Measurements from ENCODE around the gene DOCK2. TPM values are rescaled to one million over a fixed set of nuclear protein-coding genes. Genes with fewer than 3 reads are reported as not detected.
"Not testable (repeated sequence)": the region's sequence is repeated elsewhere in the genome, so short reads cannot be mapped to it uniquely, and the experiment has no call there.

Gene DOCK2
- total and polyA plus RNA-seq, 2 donors (not counting 1 experiment from before 2014, with no cell fraction given) = 112 to 330 TPM

DNA sequence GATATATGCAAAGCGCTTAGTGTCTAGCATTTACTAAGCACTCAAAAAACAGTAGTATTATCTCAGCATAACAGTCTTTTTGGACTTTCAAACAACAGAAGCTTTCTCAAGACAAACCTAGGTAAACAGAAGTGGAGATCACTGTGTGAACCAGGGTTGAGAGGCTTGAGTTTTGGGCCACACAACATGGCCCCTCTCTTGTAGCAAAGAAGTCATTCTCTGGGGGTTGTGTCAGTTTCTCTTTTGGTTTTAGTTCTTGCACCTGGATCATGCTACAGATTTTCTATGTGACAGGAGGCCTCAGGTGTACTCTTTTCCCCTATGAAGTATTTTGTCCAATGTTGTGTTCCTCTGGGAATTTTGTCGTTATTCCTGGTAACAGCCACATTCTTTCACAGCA is 313.3 kb downstream of the DOCK2 start:
- no peak overlapping the region for H3K4me3 ChIP-seq (ENCODE audit: control extremely low read depth in 1 of 5, extremely low read depth in 1 of 5, insufficient read depth in 1 of 5, low read depth in 2 of 5, low read length in 4 of 5)
- H3K4me3 Mint-ChIP-seq = no peak overlapping the region

DNA sequence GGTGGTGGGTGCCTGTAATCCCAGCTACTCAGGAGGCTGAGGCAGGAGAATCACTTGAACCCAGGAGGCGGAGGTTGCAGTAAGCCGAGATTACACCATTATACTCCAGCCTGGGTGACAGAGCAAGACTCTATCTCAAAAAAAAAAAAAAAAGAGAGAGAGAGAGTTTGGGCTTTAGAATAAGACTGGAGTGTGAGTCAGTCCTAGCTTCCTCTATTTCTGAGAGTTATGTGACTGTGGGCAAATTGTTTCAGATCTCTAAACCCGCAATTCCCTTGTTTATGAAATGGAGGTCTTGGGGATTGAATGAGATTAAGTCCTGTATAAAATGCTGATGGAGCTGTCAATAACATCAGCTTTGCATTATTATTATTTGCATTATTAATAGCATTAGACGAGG is 316.1 kb downstream of the DOCK2 start:
- H3K27me3 Mint-ChIP-seq; H3K9ac ChIP-seq (ENCODE audit: low read length); H2AFZ ChIP-seq (ENCODE audit: insufficient read depth, low read depth, low read length, poor library complexity, severe bottlenecking); H3K9me3 ChIP-seq (ENCODE audit: control extremely low read depth in 1 of 3, control insufficient read depth in 2 of 3, insufficient read depth in 1 of 3, low read length in 2 of 3); H3K27me3 ChIP-seq (replicated peaks in 1 of 4; ENCODE audit: control extremely low read depth in 1 of 4, control insufficient read depth in 3 of 4, insufficient read depth in 4 of 4, low read length in 3 of 4); H3K4me3 ChIP-seq (ENCODE audit: control extremely low read depth in 1 of 5, extremely low read depth in 1 of 5, insufficient read depth in 1 of 5, low read depth in 2 of 5, low read length in 4 of 5); H3K4me2 ChIP-seq (replicated peaks; ENCODE audit: low read depth, low read length, poor library complexity, severe bottlenecking); H3K4me1 Mint-ChIP-seq; H3K79me2 ChIP-seq (ENCODE audit: control insufficient read depth, insufficient read depth, low read length); POLR2A ChIA-PET; H3K9me3 Mint-ChIP-seq (ENCODE audit: insufficient read depth); ATAC-seq (ENCODE audit: low read depth); H3K27ac Mint-ChIP-seq; H3K4me1 ChIP-seq (ENCODE audit: control insufficient read depth in 2 of 2, insufficient read depth in 2 of 2, low read length in 2 of 2); H3K4me3 Mint-ChIP-seq; H3K27ac ChIP-seq (ENCODE audit: low read length in 2 of 2); DNase-seq; intact Hi-C loops (cut with micrococcal nuclease); CTCF ChIA-PET: not testable (repeated sequence)
- Histone ChIP-seq H3K36me3 (replicated peaks in 1 of 2; ENCODE audit: control extremely low read depth in 1 of 2, control insufficient read depth in 1 of 2, extremely low read depth in 1 of 2, insufficient read depth in 2 of 2, low read length in 1 of 2) (peaks cover 8 to 48% of the 10 kb centered on the region in 2 experiments), H4K20me1 (ENCODE audit: control insufficient read depth, insufficient read depth, low read length, poor library complexity, severe bottlenecking) (peaks cover 21% of the 10 kb centered on the region)
- WGBS (ENCODE audit: insufficient coverage) = no CpG with 5 or more reads among the region's 4 CpGs

More for the DNA sequence above, 313.3 kb downstream of the DOCK2 start:
- Histone ChIP-seq H3K27me3 (replicated peaks in 1 of 4; ENCODE audit: control extremely low read depth in 1 of 4, control insufficient read depth in 3 of 4, insufficient read depth in 4 of 4, low read length in 3 of 4) (no peaks in the 10 kb centered on the region), H3K4me2 (replicated peaks; ENCODE audit: low read depth, low read length, poor library complexity, severe bottlenecking) (no peak overlapping the region), H3K27ac (ENCODE audit: low read length in 2 of 2) (no peak overlapping the region), H4K20me1 (ENCODE audit: control insufficient read depth, insufficient read depth, low read length, poor library complexity, severe bottlenecking) (peaks cover 15% of the 10 kb centered on the region), H3K9ac (ENCODE audit: low read length) (no peak overlapping the region), H3K4me1 (ENCODE audit: control insufficient read depth in 2 of 2, insufficient read depth in 2 of 2, low read length in 2 of 2) (no peaks in the 10 kb centered on the region), H3K9me3 (ENCODE audit: control extremely low read depth in 1 of 3, control insufficient read depth in 2 of 3, insufficient read depth in 1 of 3, low read length in 2 of 3) (no peaks in the 10 kb centered on the region), H2AFZ (ENCODE audit: insufficient read depth, low read depth, low read length, poor library complexity, severe bottlenecking) (no peak overlapping the region), H3K36me3 (replicated peaks in 1 of 2; ENCODE audit: control extremely low read depth in 1 of 2, control insufficient read depth in 1 of 2, extremely low read depth in 1 of 2, insufficient read depth in 2 of 2, low read length in 1 of 2) (peaks cover 9 to 49% of the 10 kb centered on the region in 2 experiments), H3K79me2 (ENCODE audit: control insufficient read depth, insufficient read depth, low read length) (no peaks in the 10 kb centered on the region)
- no peaks in the 10 kb centered on the region for H3K9me3 Mint-ChIP-seq (ENCODE audit: insufficient read depth)
- no peaks in the 10 kb centered on the region for H3K27me3 Mint-ChIP-seq
- ATAC-seq (ENCODE audit: low read depth) = no peak
- TF ChIP-seq EZH2 (IDR thresholded peaks at IDR 0.05; ENCODE audit: borderline replicate concordance, insufficient read depth, low read depth, low read length, poor library complexity, severe bottlenecking) = no peak
- TF ChIP-seq, protein P1, sequence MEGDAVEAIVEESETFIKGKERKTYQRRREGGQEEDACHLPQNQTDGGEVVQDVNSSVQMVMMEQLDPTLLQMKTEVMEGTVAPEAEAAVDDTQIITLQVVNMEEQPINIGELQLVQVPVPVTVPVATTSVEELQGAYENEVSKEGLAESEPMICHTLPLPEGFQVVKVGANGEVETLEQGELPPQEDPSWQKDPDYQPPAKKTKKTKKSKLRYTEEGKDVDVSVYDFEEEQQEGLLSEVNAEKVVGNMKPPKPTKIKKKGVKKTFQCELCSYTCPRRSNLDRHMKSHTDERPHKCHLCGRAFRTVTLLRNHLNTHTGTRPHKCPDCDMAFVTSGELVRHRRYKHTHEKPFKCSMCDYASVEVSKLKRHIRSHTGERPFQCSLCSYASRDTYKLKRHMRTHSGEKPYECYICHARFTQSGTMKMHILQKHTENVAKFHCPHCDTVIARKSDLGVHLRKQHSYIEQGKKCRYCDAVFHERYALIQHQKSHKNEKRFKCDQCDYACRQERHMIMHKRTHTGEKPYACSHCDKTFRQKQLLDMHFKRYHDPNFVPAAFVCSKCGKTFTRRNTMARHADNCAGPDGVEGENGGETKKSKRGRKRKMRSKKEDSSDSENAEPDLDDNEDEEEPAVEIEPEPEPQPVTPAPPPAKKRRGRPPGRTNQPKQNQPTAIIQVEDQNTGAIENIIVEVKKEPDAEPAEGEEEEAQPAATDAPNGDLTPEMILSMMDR (IDR thresholded peaks at IDR 0.05) = no peak
- intact Hi-C loops (cut with micrococcal nuclease) = no loop called here
- CTCF ChIA-PET = no interaction called here
- POLR2A ChIA-PET = no interaction called here
- no peak overlapping the region for H3K27ac Mint-ChIP-seq
- 100% methylated on average over 1 of the region's 2 CpGs for WGBS (ENCODE audit: insufficient coverage)
- no peaks in the 10 kb centered on the region for H3K4me1 Mint-ChIP-seq
- DNase-seq = no peak
